GM23338 (cell line): ENCODE results near the gene FURIN.
"Not testable (repeated sequence)": the region's sequence is repeated elsewhere in the genome, so short reads cannot be mapped to it uniquely, and the experiment has no call there.

Experiments
- CREB1 ChIP-seq: fragments of 250-450 bp; sonication (Bioruptor Pico); IDR thresholded peaks from 2 replicates; pipeline ENCODE4 v1.5.0; 2020; ENCODE audit warnings: low read depth, mild to moderate bottlenecking, moderate library complexity
- EZH2 ChIP-seq: fragments of 200-600 bp; sonication (generic); IDR thresholded peaks from one replicate; pipeline ENCODE4 v1.8.0; 2017; ENCODE audit warnings: antibody characterized with exemption, mild to moderate bottlenecking, low read depth; ENCODE audit not compliant: unreplicated experiment
- EZH2phosphoT487 ChIP-seq: fragments of 200-600 bp; sonication (generic); IDR thresholded peaks from one replicate; pipeline ENCODE4 v1.8.1; 2018; ENCODE audit warnings: antibody characterized with exemption; ENCODE audit not compliant: unreplicated experiment
- JUNB ChIP-seq: IDR thresholded peaks from one replicate; pipeline ENCODE4 v1.6.1; 2016; ENCODE audit warnings: antibody characterized with exemption; ENCODE audit not compliant: unreplicated experiment
- NANOG ChIP-seq: IDR thresholded peaks from 2 replicates; pipeline ENCODE4 v1.6.1; 2016; ENCODE audit warnings: antibody characterized with exemption, borderline replicate concordance
- POLR2AphosphoS5 ChIP-seq: IDR thresholded peaks from 2 replicates; pipeline ENCODE4 v1.6.1; 2016; ENCODE audit warnings: antibody characterized with exemption, low read depth
- STAT1 ChIP-seq: IDR thresholded peaks from one replicate; pipeline ENCODE4 v1.6.1; 2016; ENCODE audit warnings: antibody characterized with exemption; ENCODE audit not compliant: unreplicated experiment
- ZNF114 ChIP-seq: fragments of 250-450 bp; sonication (Bioruptor Pico); IDR thresholded peaks from 2 replicates; pipeline ENCODE4 v1.5.0; 2020; ENCODE audit warnings: mild to moderate bottlenecking, moderate library complexity
- ZNF331 ChIP-seq: fragments of 250-450 bp; sonication (Bioruptor Pico); IDR thresholded peaks from 2 replicates; pipeline ENCODE4 v1.5.0; 2020; ENCODE audit warnings: low read depth, mild to moderate bottlenecking, moderate library complexity
- ZNF462 ChIP-seq: fragments of 250-450 bp; sonication (Bioruptor Pico); IDR thresholded peaks from 2 replicates; pipeline ENCODE4 v1.5.0; 2020; ENCODE audit warnings: mild to moderate bottlenecking, moderate library complexity
- TF ChIP-seq, protein P1 (sequence below), 2 experiments: fragments of 200-600 bp in 1 of 2; sonication (generic) in 1 of 2; conservative IDR thresholded peaks; 2 replicates each; pipeline versions ENCODE4 v1.5.1 to v1.6.1; 2016 to 2017; ENCODE audit warnings: antibody characterized with exemption in 2 of 2, low read depth in 2 of 2, mild to moderate bottlenecking in 2 of 2, moderate library complexity in 1 of 2
- TF ChIP-seq, protein P2 (sequence below): IDR thresholded peaks from one replicate; pipeline ENCODE4 v1.6.1; 2018; ENCODE audit warnings: antibody characterized with exemption; ENCODE audit not compliant: unreplicated experiment
- TF ChIP-seq, protein P3 (sequence below): IDR thresholded peaks from 2 replicates; pipeline ENCODE4 v1.6.1; 2016; ENCODE audit warnings: antibody characterized with exemption

- TF ChIP-seq, protein P1, sequence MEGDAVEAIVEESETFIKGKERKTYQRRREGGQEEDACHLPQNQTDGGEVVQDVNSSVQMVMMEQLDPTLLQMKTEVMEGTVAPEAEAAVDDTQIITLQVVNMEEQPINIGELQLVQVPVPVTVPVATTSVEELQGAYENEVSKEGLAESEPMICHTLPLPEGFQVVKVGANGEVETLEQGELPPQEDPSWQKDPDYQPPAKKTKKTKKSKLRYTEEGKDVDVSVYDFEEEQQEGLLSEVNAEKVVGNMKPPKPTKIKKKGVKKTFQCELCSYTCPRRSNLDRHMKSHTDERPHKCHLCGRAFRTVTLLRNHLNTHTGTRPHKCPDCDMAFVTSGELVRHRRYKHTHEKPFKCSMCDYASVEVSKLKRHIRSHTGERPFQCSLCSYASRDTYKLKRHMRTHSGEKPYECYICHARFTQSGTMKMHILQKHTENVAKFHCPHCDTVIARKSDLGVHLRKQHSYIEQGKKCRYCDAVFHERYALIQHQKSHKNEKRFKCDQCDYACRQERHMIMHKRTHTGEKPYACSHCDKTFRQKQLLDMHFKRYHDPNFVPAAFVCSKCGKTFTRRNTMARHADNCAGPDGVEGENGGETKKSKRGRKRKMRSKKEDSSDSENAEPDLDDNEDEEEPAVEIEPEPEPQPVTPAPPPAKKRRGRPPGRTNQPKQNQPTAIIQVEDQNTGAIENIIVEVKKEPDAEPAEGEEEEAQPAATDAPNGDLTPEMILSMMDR (conservative IDR thresholded peaks at IDR 0.05; ENCODE audit: low read depth in 2 of 2): not testable (repeated sequence)
- TF ChIP-seq POLR2AphosphoS5; EZH2; ZNF114 (CRISPR knock-in tag); JUNB; EZH2phosphoT487; CREB1 (CRISPR knock-in tag); NANOG; STAT1; ZNF331 (CRISPR knock-in tag); ZNF462 (CRISPR knock-in tag): not testable (repeated sequence)
- TF ChIP-seq, protein P2, sequence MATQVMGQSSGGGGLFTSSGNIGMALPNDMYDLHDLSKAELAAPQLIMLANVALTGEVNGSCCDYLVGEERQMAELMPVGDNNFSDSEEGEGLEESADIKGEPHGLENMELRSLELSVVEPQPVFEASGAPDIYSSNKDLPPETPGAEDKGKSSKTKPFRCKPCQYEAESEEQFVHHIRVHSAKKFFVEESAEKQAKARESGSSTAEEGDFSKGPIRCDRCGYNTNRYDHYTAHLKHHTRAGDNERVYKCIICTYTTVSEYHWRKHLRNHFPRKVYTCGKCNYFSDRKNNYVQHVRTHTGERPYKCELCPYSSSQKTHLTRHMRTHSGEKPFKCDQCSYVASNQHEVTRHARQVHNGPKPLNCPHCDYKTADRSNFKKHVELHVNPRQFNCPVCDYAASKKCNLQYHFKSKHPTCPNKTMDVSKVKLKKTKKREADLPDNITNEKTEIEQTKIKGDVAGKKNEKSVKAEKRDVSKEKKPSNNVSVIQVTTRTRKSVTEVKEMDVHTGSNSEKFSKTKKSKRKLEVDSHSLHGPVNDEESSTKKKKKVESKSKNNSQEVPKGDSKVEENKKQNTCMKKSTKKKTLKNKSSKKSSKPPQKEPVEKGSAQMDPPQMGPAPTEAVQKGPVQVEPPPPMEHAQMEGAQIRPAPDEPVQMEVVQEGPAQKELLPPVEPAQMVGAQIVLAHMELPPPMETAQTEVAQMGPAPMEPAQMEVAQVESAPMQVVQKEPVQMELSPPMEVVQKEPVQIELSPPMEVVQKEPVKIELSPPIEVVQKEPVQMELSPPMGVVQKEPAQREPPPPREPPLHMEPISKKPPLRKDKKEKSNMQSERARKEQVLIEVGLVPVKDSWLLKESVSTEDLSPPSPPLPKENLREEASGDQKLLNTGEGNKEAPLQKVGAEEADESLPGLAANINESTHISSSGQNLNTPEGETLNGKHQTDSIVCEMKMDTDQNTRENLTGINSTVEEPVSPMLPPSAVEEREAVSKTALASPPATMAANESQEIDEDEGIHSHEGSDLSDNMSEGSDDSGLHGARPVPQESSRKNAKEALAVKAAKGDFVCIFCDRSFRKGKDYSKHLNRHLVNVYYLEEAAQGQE: not testable (repeated sequence)
- TF ChIP-seq, protein P3, sequence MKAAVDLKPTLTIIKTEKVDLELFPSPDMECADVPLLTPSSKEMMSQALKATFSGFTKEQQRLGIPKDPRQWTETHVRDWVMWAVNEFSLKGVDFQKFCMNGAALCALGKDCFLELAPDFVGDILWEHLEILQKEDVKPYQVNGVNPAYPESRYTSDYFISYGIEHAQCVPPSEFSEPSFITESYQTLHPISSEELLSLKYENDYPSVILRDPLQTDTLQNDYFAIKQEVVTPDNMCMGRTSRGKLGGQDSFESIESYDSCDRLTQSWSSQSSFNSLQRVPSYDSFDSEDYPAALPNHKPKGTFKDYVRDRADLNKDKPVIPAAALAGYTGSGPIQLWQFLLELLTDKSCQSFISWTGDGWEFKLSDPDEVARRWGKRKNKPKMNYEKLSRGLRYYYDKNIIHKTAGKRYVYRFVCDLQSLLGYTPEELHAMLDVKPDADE: not testable (repeated sequence)
These were observed 43.1 kb upstream of the FURIN start for GRCh38 chr15:90825115-90825899.
